Kidney (tissue), 14 donors: ENCODE data around the gene HTRA2. TPM values are rescaled to one million over a fixed set of nuclear protein-coding genes. Genes with fewer than 3 reads are reported as not detected.
A peak's percentile ranks its signal among the peaks of the same experiment; 100 is the strongest.

Source experiments
- DNase-seq, 5 donors: peaks; one replicate each; pipeline ENCODE4 v3.0.0-alpha.2; 2013 to 2020
- FAIRE-seq: peaks from 2 replicates; lab custom pipeline; 2012; peaks lifted over from hg19 to GRCh38; lab: Jason Lieb, UNC
- H3K27ac ChIP-seq, 2 donors: one replicate each; pipeline ENCODE4 v1.7.0; 2013; ENCODE audit warnings: low read depth in 2 of 2, low read length in 2 of 2, inconsistent platforms in 1 of 2
- H3K27me3 ChIP-seq: one replicate; pipeline ENCODE4 v1.7.1; 2013; ENCODE audit warnings: low read length, inconsistent platforms; ENCODE audit not compliant: control insufficient read depth, insufficient read depth
- H3K36me3 ChIP-seq, 3 donors: one replicate each; pipeline versions ENCODE4 v1.7.0 to v1.7.1; 2013; ENCODE audit warnings: low read length in 3 of 3, control low read depth in 1 of 3, inconsistent platforms in 1 of 3; ENCODE audit not compliant: insufficient read depth in 3 of 3, control insufficient read depth in 2 of 3
- H3K4me1 ChIP-seq, 3 donors: one replicate each; pipeline versions ENCODE4 v1.7.0 to v1.7.1; 2013; ENCODE audit warnings: low read length in 3 of 3, inconsistent platforms in 1 of 3, low read depth in 1 of 3; ENCODE audit not compliant: control insufficient read depth in 2 of 3, insufficient read depth in 2 of 3
- H3K4me3 ChIP-seq, 3 donors: one replicate each; pipeline versions ENCODE4 v1.7.0 to v1.8.1; 2013; ENCODE audit warnings: low read length in 3 of 3, control low read depth in 1 of 3, inconsistent platforms in 1 of 3
- H3K9ac ChIP-seq, 3 donors: one replicate each; pipeline versions ENCODE4 v1.7.0 to v1.7.1; 2013; ENCODE audit warnings: low read length in 3 of 3, control low read depth in 1 of 3, inconsistent platforms in 1 of 3
- H3K9me3 ChIP-seq, 3 donors: one replicate each; pipeline versions ENCODE4 v1.7.0 to v1.7.1; 2013; ENCODE audit warnings: low read length in 3 of 3, control low read depth in 1 of 3, inconsistent platforms in 1 of 3; ENCODE audit not compliant: control insufficient read depth in 2 of 3, insufficient read depth in 1 of 3
- intact Hi-C: fragments of 100-400 bp; cut with DNase I; formaldehyde crosslinking; loops from one replicate; pipeline ENCODE4 v1.11.1; 2022
- polyA plus RNA-seq: library from polyadenylated mRNA; stranded (reverse); fragments of 350-450 nt; fragmentation: Illumina TruSeq; extraction: RNeasy Lipid Tissue Mini Kit (QIAGEN cat#74804); gene quantifications from one replicate; pipeline ENCODE4 v1.2.3, GENCODE V29; 2014; ENCODE audit warnings: low read depth, low replicate concordance; ENCODE audit not compliant: insufficient read depth
- total RNA-seq: library from RNA; stranded (reverse); fragmentation: NEBNext Ultra II Directional; extraction: Animal tissue kit (Norgen Biotek cat#: 25700); gene quantifications from one replicate; pipeline ENCODE4 v1.2.1, GENCODE V29; 2021
- TF ChIP-seq, protein P1 (sequence below): IDR thresholded peaks from 3 replicates; pipeline ENCODE4 v1.5.1; 2012; ENCODE audit warnings: mild to moderate bottlenecking, moderate library complexity, borderline replicate concordance; ENCODE audit not compliant: insufficient read depth; ENCODE audit errors: extremely low read depth
- donor health status: control.
- donor health status: control.
- donor health status: control.
- donor health status: control.
- donor health status: control.
- donor health status: DM: yes; HTN: yes; CAD: no.
- donor health status: Normal renal cell carcinoma (clear cell type).

HTRA2 gene
- total and polyA plus RNA-seq, 2 donors from 2014 or later: 30.8 to 44.2 TPM

GRCh38 chr2:74576211-74576862, 46.6 kb downstream of the HTRA2 start:
- H3K4me1 ChIP-seq: no peaks in the 10 kb centered on the region
- DNase-seq: peak in 1 of 5 donors; percentile 22
- H3K4me3 ChIP-seq: no peak overlapping the region
- no peaks in the 10 kb centered on the region for H3K9me3 ChIP-seq
- intact Hi-C loops: no loop called here
- H3K9ac ChIP-seq: no peak overlapping the region
- no peak for FAIRE-seq
- no peak overlapping the region for H3K27ac ChIP-seq
- H3K27me3 ChIP-seq: no peaks in the 10 kb centered on the region
- H3K36me3 ChIP-seq: no peaks in the 10 kb centered on the region
- TF ChIP-seq, protein P1, sequence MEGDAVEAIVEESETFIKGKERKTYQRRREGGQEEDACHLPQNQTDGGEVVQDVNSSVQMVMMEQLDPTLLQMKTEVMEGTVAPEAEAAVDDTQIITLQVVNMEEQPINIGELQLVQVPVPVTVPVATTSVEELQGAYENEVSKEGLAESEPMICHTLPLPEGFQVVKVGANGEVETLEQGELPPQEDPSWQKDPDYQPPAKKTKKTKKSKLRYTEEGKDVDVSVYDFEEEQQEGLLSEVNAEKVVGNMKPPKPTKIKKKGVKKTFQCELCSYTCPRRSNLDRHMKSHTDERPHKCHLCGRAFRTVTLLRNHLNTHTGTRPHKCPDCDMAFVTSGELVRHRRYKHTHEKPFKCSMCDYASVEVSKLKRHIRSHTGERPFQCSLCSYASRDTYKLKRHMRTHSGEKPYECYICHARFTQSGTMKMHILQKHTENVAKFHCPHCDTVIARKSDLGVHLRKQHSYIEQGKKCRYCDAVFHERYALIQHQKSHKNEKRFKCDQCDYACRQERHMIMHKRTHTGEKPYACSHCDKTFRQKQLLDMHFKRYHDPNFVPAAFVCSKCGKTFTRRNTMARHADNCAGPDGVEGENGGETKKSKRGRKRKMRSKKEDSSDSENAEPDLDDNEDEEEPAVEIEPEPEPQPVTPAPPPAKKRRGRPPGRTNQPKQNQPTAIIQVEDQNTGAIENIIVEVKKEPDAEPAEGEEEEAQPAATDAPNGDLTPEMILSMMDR: no peak

DNA sequence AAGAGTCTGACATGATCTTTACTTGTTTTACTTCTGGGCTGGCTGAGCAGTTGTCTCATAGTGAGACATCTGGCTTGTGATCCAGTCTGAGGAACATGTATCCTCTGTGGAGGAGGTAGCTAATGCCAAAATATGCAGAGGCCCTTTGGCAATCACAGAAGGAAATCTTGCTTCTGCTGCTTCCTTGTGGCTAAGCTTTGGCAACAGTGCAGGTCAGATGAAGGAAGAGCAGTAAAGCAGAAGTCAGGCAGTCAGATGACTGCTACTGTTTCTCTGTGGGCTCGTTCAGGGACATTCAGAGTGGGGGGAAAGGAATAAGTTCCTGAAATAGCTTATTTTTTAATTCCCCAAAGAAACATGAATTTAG, 47.1 kb downstream of the HTRA2 start:
- Histone ChIP-seq H3K27me3 (no peaks in the 10 kb centered on the region), H3K4me3 (no peak overlapping the region), H3K4me1 (no peaks in the 10 kb centered on the region), H3K9me3 (no peaks in the 10 kb centered on the region), H3K27ac (no peak overlapping the region), H3K9ac (no peak overlapping the region), H3K36me3 (no peaks in the 10 kb centered on the region)
- DNase-seq: no peak
- FAIRE-seq: no peak
- intact Hi-C loops: no loop called here
- TF ChIP-seq, protein P1: no peak

DNA sequence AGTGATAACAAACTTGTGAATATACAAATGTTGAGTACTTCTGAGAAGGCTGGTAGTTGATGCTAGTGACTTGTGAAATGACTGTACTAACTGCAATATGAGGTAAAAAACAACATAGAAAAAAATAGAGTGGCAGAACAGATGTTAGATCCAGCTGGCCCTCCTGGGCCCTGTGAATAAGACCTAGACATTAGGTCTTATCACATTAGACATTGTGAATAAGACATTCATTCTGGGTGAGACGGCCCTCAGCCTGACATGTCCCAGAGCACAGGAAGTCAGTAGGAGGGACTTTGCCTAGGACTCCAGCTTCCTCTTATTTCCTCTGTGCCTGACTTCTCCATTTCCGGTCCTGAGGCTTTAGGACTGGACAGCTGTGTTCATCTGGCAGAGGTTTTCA, 47.7 kb downstream of the HTRA2 start:
- H3K4me1 ChIP-seq: no peaks in the 10 kb centered on the region
- peak in 2 of 5 donors; percentile 3 to 55 for DNase-seq
- H3K27ac ChIP-seq: no peak overlapping the region
- no peak overlapping the region for H3K9ac ChIP-seq
- H3K9me3 ChIP-seq: no peaks in the 10 kb centered on the region
- H3K27me3 ChIP-seq: no peaks in the 10 kb centered on the region
- no peak for FAIRE-seq
- H3K4me3 ChIP-seq: no peak overlapping the region
- intact Hi-C loops: no loop called here
- TF ChIP-seq, protein P1: no peak
- no peaks in the 10 kb centered on the region for H3K36me3 ChIP-seq

DNA sequence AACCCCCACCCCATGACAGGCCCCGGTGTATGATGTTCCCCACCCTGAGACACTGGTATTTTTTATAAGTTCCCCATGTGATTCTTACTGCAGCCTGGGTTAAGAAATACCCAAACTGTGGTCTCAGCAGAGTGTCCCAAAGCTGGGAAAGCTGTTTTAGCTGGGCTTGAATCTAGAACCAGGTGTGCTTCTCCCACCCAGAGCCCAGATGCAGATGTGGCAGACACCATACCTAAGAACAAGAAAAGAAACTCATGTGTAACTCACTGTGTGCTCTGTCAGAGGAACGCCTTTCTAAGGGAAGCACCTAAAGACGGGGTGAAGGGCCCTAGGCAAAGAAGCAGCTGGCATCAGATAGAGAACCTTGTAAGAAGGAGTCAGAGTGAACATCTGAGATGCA, 48.7 kb downstream of the HTRA2 start:
- intact Hi-C loops: no loop called here
- Histone ChIP-seq H3K9ac (no peak overlapping the region), H3K36me3 (no peaks in the 10 kb centered on the region), H3K9me3 (no peaks in the 10 kb centered on the region), H3K27me3 (no peaks in the 10 kb centered on the region), H3K4me3 (no peak overlapping the region), H3K27ac (no peak overlapping the region), H3K4me1 (no peaks in the 10 kb centered on the region)
- FAIRE-seq: no peak
- TF ChIP-seq, protein P1: no peak
- DNase-seq: no peak
